GM12878 (cell line): ENCODE data around the gene UBE2I. TPM values are rescaled to one million over a fixed set of nuclear protein-coding genes. Genes with fewer than 3 reads are reported as not detected.

Experiments used
- ATAC-seq: fragments of 200-7000 bp; cut with Tn5 transposase; 3 replicates; pipeline ENCODE4 v1.9.1; 2020; ENCODE audit warnings: mild to moderate bottlenecking, moderate library complexity
- BruUV-seq: library from RNA; stranded (reverse); fragments of 400-500 nt; replicated peaks from 2 replicates; lab custom pipeline; 2021; lab: Mats Ljungman, UMichigan
- CTCF ChIA-PET: fragments of 300-600 bp; sonication (Branson Sonifier 250); formaldehyde crosslinking; extraction: SDS; loops from one replicate; lab custom pipeline; 2021; ENCODE audit warnings: inconsistent platforms; lab: Yijun Ruan, JAX
- POLR2A ChIA-PET: fragments of 350-600 bp; formaldehyde crosslinking; extraction: SDS; loops from one replicate; lab custom pipeline; 2021; ENCODE audit warnings: inconsistent platforms; lab: Charles Lee
- RAD21 ChIA-PET: fragments of 300-600 bp; sonication (Branson Sonifier 250); formaldehyde crosslinking; loops from one replicate; lab custom pipeline; 2023; ENCODE audit warnings: antibody characterized with exemption; ENCODE audit not compliant: unreplicated experiment; lab: Charles Lee
- SMC1A ChIA-PET: fragments of 300-600 bp; sonication (Branson Sonifier 250); formaldehyde crosslinking; loops from one replicate; lab custom pipeline; 2023; ENCODE audit not compliant: unreplicated experiment, uncharacterized antibody; lab: Charles Lee
- DNase-seq: peaks from one replicate; pipeline ENCODE4 v3.0.0-alpha.2; 2011; ENCODE audit warnings: low read depth, low spot score
- FAIRE-seq: peaks from 3 replicates; lab custom pipeline; 2011; peaks lifted over from hg19 to GRCh38; lab: Jason Lieb, UNC
- H2AFZ ChIP-seq: 2 replicates; pipeline ENCODE4 v1.6.0; 2011; ENCODE audit warnings: low read depth, low read length, control low read depth; ENCODE audit not compliant: control insufficient read depth
- H3K27ac ChIP-seq: 2 replicates; pipeline ENCODE4 v1.5.1; 2011; ENCODE audit warnings: control low read depth; ENCODE audit not compliant: control insufficient read depth, insufficient read depth
- H3K27me3 ChIP-seq, 2 experiments: replicated peaks in 1 of 2; 2 replicates each; pipeline versions ENCODE4 v1.6.0 to v1.6.1; 2011; ENCODE audit warnings: low read length in 1 of 2; ENCODE audit not compliant: control insufficient read depth in 2 of 2, insufficient read depth in 2 of 2
- H3K36me3 ChIP-seq, 2 experiments: 2 replicates each; pipeline ENCODE4 v1.5.1; 2011; ENCODE audit warnings: low read length in 1 of 2; ENCODE audit not compliant: control insufficient read depth in 2 of 2, insufficient read depth in 2 of 2
- H3K4me1 ChIP-seq: 2 replicates; pipeline ENCODE4 v1.6.1; 2011; ENCODE audit warnings: mild to moderate bottlenecking, low read length, moderate library complexity, mixed read lengths; ENCODE audit not compliant: control insufficient read depth, insufficient read depth
- H3K4me2 ChIP-seq: 2 replicates; pipeline ENCODE4 v1.6.0; 2011; ENCODE audit warnings: control low read depth; ENCODE audit not compliant: control insufficient read depth, insufficient read depth
- H3K4me3 ChIP-seq: fragments of 200-600 bp; sonication (generic); 2 replicates; pipeline ENCODE4 v1.5.1; 2016
- H3K79me2 ChIP-seq: 2 replicates; pipeline ENCODE4 v1.6.0; 2011; ENCODE audit warnings: low read length; ENCODE audit not compliant: control insufficient read depth, insufficient read depth
- H3K9ac ChIP-seq: 2 replicates; pipeline ENCODE4 v1.8.0; 2011; ENCODE audit warnings: low read length, control low read depth, mixed read lengths; ENCODE audit not compliant: control insufficient read depth, insufficient read depth
- H3K9me3 ChIP-seq: replicated peaks from 3 replicates; pipeline ENCODE4 v1.5.1; 2011; ENCODE audit warnings: mild to moderate bottlenecking, low read length; ENCODE audit not compliant: control insufficient read depth, insufficient read depth
- H4K20me1 ChIP-seq: 2 replicates; pipeline ENCODE4 v1.6.0; 2011; ENCODE audit not compliant: control insufficient read depth, insufficient read depth
- JUNB ChIP-seq: IDR thresholded peaks from 2 replicates; pipeline ENCODE4 v1.6.1; 2016; ENCODE audit warnings: antibody characterized with exemption, mild to moderate bottlenecking
- MTA3 ChIP-seq: IDR thresholded peaks from 2 replicates; pipeline ENCODE4 v1.6.1; 2012; ENCODE audit warnings: low read length, inconsistent platforms, borderline replicate concordance
- NFYA ChIP-seq: IDR thresholded peaks from 2 replicates; pipeline ENCODE4 v1.6.1; 2011; ENCODE audit warnings: low read depth, mild to moderate bottlenecking, low read length, improper control_type of control experiment, borderline replicate concordance
- POLR2A ChIP-seq: IDR thresholded peaks from 2 replicates; pipeline ENCODE4 v1.6.1; 2011; ENCODE audit warnings: low read depth, mild to moderate bottlenecking, low read length
- POLR2AphosphoS5 ChIP-seq: IDR thresholded peaks from 2 replicates; pipeline ENCODE4 v1.6.1; 2011; ENCODE audit warnings: mild to moderate bottlenecking, low read length, inconsistent platforms
- REST ChIP-seq: IDR thresholded peaks from 2 replicates; pipeline ENCODE4 v1.6.1; 2012; ENCODE audit warnings: mild to moderate bottlenecking, low read depth, low read length
- YBX1 ChIP-seq: fragments of 450-650 bp; IDR thresholded peaks from 2 replicates; pipeline ENCODE4 v1.6.1; 2016; ENCODE audit warnings: antibody characterized with exemption
- WGBS: methylation state at CpG from one replicate; pipeline ENCODE4 v1.1.6; 2016; ENCODE audit warnings: low lambda C conversion rate; ENCODE audit not compliant: insufficient replicate concordance, insufficient coverage; ENCODE audit errors: missing lambda C conversion rate; 5-methylcytosine and 5-hydroxymethylcytosine counted together
- in situ Hi-C: fragments of 300-500 bp; cut with MboI; formaldehyde crosslinking; loops from 9 replicates; pipeline ENCODE4 v1.14.3; 2018; ENCODE audit warnings: mixed read lengths
- intact Hi-C: fragments of 100-400 bp; cut with micrococcal nuclease; formaldehyde crosslinking; loops from one replicate; pipeline ENCODE4 v1.14.2; 2022; ENCODE audit not compliant: unreplicated experiment
- polyA plus RNA-seq, 11 experiments: library from polyadenylated mRNA; depleted of rRNA in 4 of 11; unstranded in 6 of 11; stranded (reverse) in 5 of 11; fragments of >200 nt; fragmentation: Nextera tagmentation in 4 of 11; fragmentation: Illumina TruSeq in 1 of 11; extraction: Ambion mirVana in 4 of 11; extraction: Trizol in 1 of 11; gene quantifications; 1 replicate in 1 of 11; 2 replicates in 10 of 11; pipeline versions ENCODE4 v1.2.1 to v1.2.3, GENCODE V29; 2011 to 2016; ENCODE audit warnings: inconsistent platforms in 2 of 11, missing spikeins in 2 of 11, low read depth in 1 of 11
- total RNA-seq, 4 experiments: library from RNA; depleted of rRNA in 3 of 4; stranded (reverse); fragments of >200 nt in 3 of 4; fragmentation: Illumina TruSeq in 1 of 4; extraction: Trizol in 1 of 4; gene quantifications; 2 replicates each; pipeline versions ENCODE4 v1.2.1 to v1.2.3, GENCODE V29; 2013 to 2021

Gene UBE2I
- total and polyA plus RNA-seq, 10 of the 15 experiments (the other 5 are each of a cell fraction or from before 2014, with no cell fraction given), result 47.5 to 243 (median 194) TPM

- SMC1A ChIA-PET, result no interaction called here
- FAIRE-seq (no peak), DNase-seq (no peak), ATAC-seq (no peak)
- Histone ChIP-seq H3K4me1 (no peaks in the 10 kb centered on the region), H3K27ac (no peak overlapping the region), H3K27me3 (no peaks in the 10 kb centered on the region), H3K79me2 (peaks cover 18% of the 10 kb centered on the region), H3K9me3 (no peaks in the 10 kb centered on the region), H3K9ac (no peak overlapping the region), H3K4me3 (no peak overlapping the region), H3K4me2 (no peak overlapping the region), H4K20me1 (peaks cover 10% of the 10 kb centered on the region; the same call in 1 of the 2 replicates), H3K36me3 (peaks cover 40 to 67% of the 10 kb centered on the region in 2 experiments), H2AFZ (no peak overlapping the region)
- BruUV-seq, result no TSS peak
- intact Hi-C loops, result no loop called here
- CTCF ChIA-PET, result no interaction called here
- 82% methylated on average over 9 of the region's 9 CpGs for WGBS
- POLR2A ChIA-PET, result no interaction called here
- RAD21 ChIA-PET, result no interaction called here
- TF ChIP-seq POLR2AphosphoS5 (0 out of 2 replicates have a peak, but pooled peaks have one; percentile 61), YBX1 (no peak)
- TF ChIP-seq, all 136 proteins: peak for 1
- in situ Hi-C loops, result no loop called here
These were observed 8.8 kb downstream of the UBE2I start for GRCh38 chr16:1318268-1318545.

- POLR2A ChIA-PET, result no interaction called here
- H2AFZ ChIP-seq, result no peak overlapping the region
- H3K4me1 ChIP-seq, result no peaks in the 10 kb centered on the region
- no peaks in the 10 kb centered on the region for H3K9me3 ChIP-seq
- intact Hi-C loops (no loop called here), in situ Hi-C loops (no loop called here)
- SMC1A ChIA-PET, result no interaction called here
- no peak for DNase-seq
- FAIRE-seq, result no peak
- 95% methylated on average over 33 of the region's 33 CpGs for WGBS
- TF ChIP-seq NFYA (no peak), POLR2A (peak; percentile 81), MTA3 (no peak), POLR2AphosphoS5 (peak; percentile 70; the same call in 1 of the 2 replicates), REST (no peak), JUNB (no peak)
- peaks cover 11% of the 10 kb centered on the region for H3K79me2 ChIP-seq
- RAD21 ChIA-PET, result interaction anchor here (0.6 kb wide), 1 partner anchor 428 kb away, joined by 6 read pairs; no protein-coding TSS in a partner anchor
- BruUV-seq, result no TSS peak
- no peak for ATAC-seq
- H3K27ac ChIP-seq, result no peak overlapping the region
- H3K4me3 ChIP-seq, result no peak overlapping the region
- H3K36me3 ChIP-seq, result peaks cover 40 to 67% of the 10 kb centered on the region in 2 experiments
- H4K20me1 ChIP-seq, result 0 out of 2 replicates have a peak, but pooled peaks cover 5% of the 10 kb centered on the region
- no peak overlapping the region for H3K4me2 ChIP-seq
- H3K27me3 ChIP-seq, result no peaks in the 10 kb centered on the region
- CTCF ChIA-PET, result no interaction called here
- no peak overlapping the region for H3K9ac ChIP-seq
These were observed 9.6 kb downstream of the UBE2I start for GRCh38 chr16:1319041-1319440.
